Endothelial cell of umbilical vein (primary cell): ENCODE measurements around the gene TEN1. TPM values are rescaled to one million over a fixed set of nuclear protein-coding genes. Genes with fewer than 3 reads are reported as not detected.

Experiments used
- BruUV-seq: library from RNA; stranded (reverse); fragments of 400-500 nt; replicated peaks from 2 replicates; lab custom pipeline; 2021; lab: Mats Ljungman, UMichigan
- CTCF ChIA-PET: fragments of 300-600, 350-600 bp; sonication (Branson Sonifier 250); formaldehyde crosslinking; loops from one replicate; lab custom pipeline; 2021; ENCODE audit warnings: antibody characterized with exemption, inconsistent platforms; lab: Charles Lee
- POLR2A ChIA-PET: fragments of 300-600, 350-600 bp; sonication (Branson Sonifier 250); formaldehyde crosslinking; loops from one replicate; lab custom pipeline; 2021; ENCODE audit warnings: antibody characterized with exemption, inconsistent platforms; lab: Charles Lee
- DNase-seq: peaks from one replicate; pipeline ENCODE4 v3.0.0-alpha.2; 2011; ENCODE audit warnings: low read depth, low spot score
- FAIRE-seq: peaks from 2 replicates; lab custom pipeline; 2011; peaks lifted over from hg19 to GRCh38; lab: Jason Lieb, UNC
- H2AFZ ChIP-seq: 2 replicates; pipeline ENCODE4 v1.6.0; 2012; ENCODE audit warnings: low read depth, low read length, control low read depth, inconsistent platforms
- H3K27ac ChIP-seq: 2 replicates; pipeline ENCODE4 v1.5.1; 2011; ENCODE audit warnings: low read depth, mild to moderate bottlenecking, control low read depth, low read length, moderate library complexity; ENCODE audit not compliant: insufficient read depth
- H3K27me3 ChIP-seq, 2 experiments: 2 replicates each; pipeline versions ENCODE4 v1.6.0 to v1.6.1; 2011; ENCODE audit warnings: low read length in 2 of 2, mixed read lengths in 1 of 2; ENCODE audit not compliant: control insufficient read depth in 2 of 2, insufficient read depth in 2 of 2
- H3K36me3 ChIP-seq, 2 experiments: 2 replicates in 1 of 2; 3 replicates in 1 of 2; pipeline ENCODE4 v1.5.1; 2011; ENCODE audit warnings: low read length in 2 of 2, mild to moderate bottlenecking in 1 of 2, moderate library complexity in 1 of 2; ENCODE audit not compliant: control insufficient read depth in 2 of 2, insufficient read depth in 2 of 2; ENCODE audit errors: extremely low read depth in 1 of 2
- H3K4me1 ChIP-seq: 3 replicates; pipeline ENCODE4 v1.5.1; 2011; ENCODE audit warnings: mild to moderate bottlenecking, low read length; ENCODE audit not compliant: control insufficient read depth, insufficient read depth; ENCODE audit errors: extremely low read depth
- H3K4me2 ChIP-seq: 2 replicates; pipeline ENCODE4 v1.6.1; 2011; ENCODE audit warnings: low read length, control low read depth, mixed read lengths; ENCODE audit not compliant: insufficient read depth
- H3K4me3 ChIP-seq, 3 experiments: fragments of 200-600 bp in 1 of 3; sonication (generic), shearing (Covaris generic) in 1 of 3; replicated peaks in 1 of 3; 2 replicates each; pipeline ENCODE4 v1.5.1; 2011 to 2016; ENCODE audit warnings: control low read depth in 3 of 3, low read length in 3 of 3, mild to moderate bottlenecking in 2 of 3, inconsistent platforms in 1 of 3, low read depth in 1 of 3, moderate library complexity in 1 of 3; ENCODE audit not compliant: insufficient read depth in 1 of 3
- H3K79me2 ChIP-seq: 2 replicates; pipeline ENCODE4 v1.6.0; 2012; ENCODE audit warnings: low read length, inconsistent platforms; ENCODE audit not compliant: control insufficient read depth, insufficient read depth
- H3K9ac ChIP-seq: replicated peaks from 2 replicates; pipeline ENCODE3; 2011; ENCODE audit warnings: low read length, control low read depth; ENCODE audit not compliant: insufficient read depth; ENCODE audit errors: extremely low read depth
- H3K9me1 ChIP-seq: replicated peaks from 3 replicates; pipeline ENCODE4 v1.6.0; 2011; ENCODE audit warnings: mild to moderate bottlenecking, low read length; ENCODE audit not compliant: control insufficient read depth, insufficient read depth; ENCODE audit errors: extremely low read depth
- H3K9me3 ChIP-seq: replicated peaks from 2 replicates; pipeline ENCODE4 v1.5.1; 2012; ENCODE audit warnings: low read length, inconsistent platforms; ENCODE audit not compliant: control insufficient read depth, insufficient read depth
- H4K20me1 ChIP-seq: replicated peaks from 2 replicates; pipeline ENCODE3; 2011; ENCODE audit warnings: mild to moderate bottlenecking, low read length; ENCODE audit not compliant: control insufficient read depth, insufficient read depth; ENCODE audit errors: extremely low read depth
- CTCF ChIP-seq, 2 donors: IDR thresholded peaks; 1 replicate in 1 of 2; 2 replicates in 1 of 2; pipeline ENCODE4 v1.5.1; 2011; ENCODE audit warnings: low read length in 2 of 2, mild to moderate bottlenecking in 2 of 2, moderate library complexity in 2 of 2, control low read depth in 1 of 2, inconsistent platforms in 1 of 2, low read depth in 1 of 2; ENCODE audit not compliant: insufficient read depth in 1 of 2; ENCODE audit errors: extremely low read depth in 1 of 2
- EZH2 ChIP-seq: IDR thresholded peaks from 2 replicates; pipeline ENCODE4 v1.6.1; 2012; ENCODE audit warnings: borderline replicate concordance, low read depth, mild to moderate bottlenecking, moderate library complexity, low read length, inconsistent platforms; ENCODE audit not compliant: severe bottlenecking
- FOS ChIP-seq: IDR thresholded peaks from 2 replicates; pipeline ENCODE4 v1.6.1; 2011; ENCODE audit warnings: mild to moderate bottlenecking, low read length, moderate library complexity, borderline replicate concordance; ENCODE audit not compliant: insufficient read depth
- GATA2 ChIP-seq: IDR thresholded peaks from 2 replicates; pipeline ENCODE4 v1.7.0; 2011; ENCODE audit warnings: low read depth, mild to moderate bottlenecking, moderate library complexity, mixed read lengths, low read length; ENCODE audit not compliant: insufficient read length, insufficient read depth
- JUN ChIP-seq: IDR thresholded peaks from 2 replicates; pipeline ENCODE4 v1.6.1; 2011; ENCODE audit warnings: borderline replicate concordance, low read depth; ENCODE audit not compliant: insufficient read length, insufficient read depth
- MAX ChIP-seq: IDR thresholded peaks from 2 replicates; pipeline ENCODE4 v1.6.1; 2011; ENCODE audit not compliant: insufficient read depth, insufficient read length
- MYC ChIP-seq: IDR thresholded peaks from one replicate; pipeline ENCODE4 v1.6.1; 2011; ENCODE audit warnings: mild to moderate bottlenecking, low read depth, low read length
- POLR2A ChIP-seq: IDR thresholded peaks from 2 replicates; pipeline ENCODE4 v1.6.1; 2012; ENCODE audit warnings: low read depth, mild to moderate bottlenecking, control low read depth, low read length
- POLR2AphosphoS5 ChIP-seq: IDR thresholded peaks from 2 replicates; pipeline ENCODE4 v1.6.1; 2012; ENCODE audit warnings: low read depth, mild to moderate bottlenecking, control low read depth, low read length, moderate library complexity; ENCODE audit not compliant: insufficient read depth
- dilution Hi-C: fragments of 300-500 bp; cut with MboI; formaldehyde crosslinking; loops from one replicate; pipeline ENCODE4 v1.15.0; 2019; ENCODE audit warnings: low sequenced_read_pairs; ENCODE audit not compliant: extremely low pct_ligation_motif_present
- intact Hi-C: fragments of 100-400 bp; cut with micrococcal nuclease; formaldehyde crosslinking; loops from one replicate; pipeline ENCODE4 v1.10.0; 2022
- polyA plus RNA-seq, 4 experiments: library from polyadenylated mRNA; depleted of rRNA in 3 of 4; stranded (reverse) in 3 of 4; unstranded in 1 of 4; fragments of >200 nt; gene quantifications; 2 replicates each; pipeline versions ENCODE4 v1.2.1 to v1.2.3, GENCODE V29; 2011 to 2012; ENCODE audit warnings: missing spikeins in 1 of 4
- total RNA-seq: library from RNA; stranded (reverse); gene quantifications from 2 replicates; pipeline ENCODE4 v1.2.3, GENCODE V29; 2021

Gene TEN1
- total and polyA plus RNA-seq, 2 donors (not counting 3 experiments of a cell fraction or from before 2014, with no cell fraction given) = 18.8 to 29.0 TPM

- POLR2A ChIA-PET = no interaction called here
- H2AFZ ChIP-seq = no peak overlapping the region
- peaks cover 13% of the 10 kb centered on the region for H3K4me1 ChIP-seq
- BruUV-seq = no TSS peak
- no peak for DNase-seq
- H3K27me3 ChIP-seq = no peaks in the 10 kb centered on the region
- dilution Hi-C loops = no loop called here
- no peaks in the 10 kb centered on the region for H3K79me2 ChIP-seq
- TF ChIP-seq GATA2 = no peak
- TF ChIP-seq MYC = no peak
- no peak for TF ChIP-seq CTCF (IDR thresholded peaks at IDR 0.05; ENCODE audit: extremely low read depth in 1 of 2, insufficient read depth in 1 of 2, low read depth in 1 of 2, low read length in 2 of 2)
- no peak for TF ChIP-seq POLR2A
- TF ChIP-seq POLR2AphosphoS5 = no peak
- TF ChIP-seq JUN = no peak
- TF ChIP-seq MAX = no peak
- no peak for TF ChIP-seq FOS
- no peak for TF ChIP-seq EZH2
- H3K9me1 ChIP-seq = no peaks in the 10 kb centered on the region
- CTCF ChIA-PET = interaction anchor here (0.7 to 1.6 kb wide), 3 partner anchors 15 to 71 kb away, joined by 3 to 6 read pairs (median 3); no protein-coding TSS in a partner anchor
- H3K27ac ChIP-seq = no peak overlapping the region
- intact Hi-C loops = no loop called here
- peaks cover 18 to 35% of the 10 kb centered on the region in 2 experiments for H3K36me3 ChIP-seq
- no peak for FAIRE-seq
- H3K4me3 ChIP-seq = no peak overlapping the region
- no peaks in the 10 kb centered on the region for H3K9me3 ChIP-seq
- H3K4me2 ChIP-seq = no peak overlapping the region
- no peaks in the 10 kb centered on the region for H4K20me1 ChIP-seq
- no peak overlapping the region for H3K9ac ChIP-seq
Observed at GRCh38 chr17:75950421-75950820, 28.6 kb upstream of the TEN1 start.
